ENCODE data around the gene PIP5K1C.
"Not testable (repeated sequence)": the region's sequence is repeated elsewhere in the genome, so short reads cannot be mapped to it uniquely, and the experiment has no call there.

DNA sequence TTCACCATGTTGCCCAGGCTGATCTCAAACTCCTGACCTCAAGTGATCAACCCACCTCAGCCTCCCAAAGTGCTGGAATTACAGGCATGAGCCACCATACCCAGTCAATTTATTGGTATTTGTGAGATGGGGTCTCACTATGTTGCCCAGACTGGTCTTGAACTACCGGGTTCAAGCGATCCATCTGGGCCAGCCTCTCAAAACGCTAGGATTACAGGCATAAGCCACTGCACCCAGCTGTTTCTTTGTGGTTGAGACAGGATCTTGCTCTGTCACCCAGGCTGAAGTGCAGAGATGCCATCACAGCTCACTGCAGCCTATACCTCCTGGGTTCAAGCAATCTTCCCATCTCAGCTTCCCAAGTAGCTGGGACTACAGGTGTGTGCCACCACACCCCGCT lies 118.5 kb downstream of the PIP5K1C start:
- TF ChIP-seq, protein P1, sequence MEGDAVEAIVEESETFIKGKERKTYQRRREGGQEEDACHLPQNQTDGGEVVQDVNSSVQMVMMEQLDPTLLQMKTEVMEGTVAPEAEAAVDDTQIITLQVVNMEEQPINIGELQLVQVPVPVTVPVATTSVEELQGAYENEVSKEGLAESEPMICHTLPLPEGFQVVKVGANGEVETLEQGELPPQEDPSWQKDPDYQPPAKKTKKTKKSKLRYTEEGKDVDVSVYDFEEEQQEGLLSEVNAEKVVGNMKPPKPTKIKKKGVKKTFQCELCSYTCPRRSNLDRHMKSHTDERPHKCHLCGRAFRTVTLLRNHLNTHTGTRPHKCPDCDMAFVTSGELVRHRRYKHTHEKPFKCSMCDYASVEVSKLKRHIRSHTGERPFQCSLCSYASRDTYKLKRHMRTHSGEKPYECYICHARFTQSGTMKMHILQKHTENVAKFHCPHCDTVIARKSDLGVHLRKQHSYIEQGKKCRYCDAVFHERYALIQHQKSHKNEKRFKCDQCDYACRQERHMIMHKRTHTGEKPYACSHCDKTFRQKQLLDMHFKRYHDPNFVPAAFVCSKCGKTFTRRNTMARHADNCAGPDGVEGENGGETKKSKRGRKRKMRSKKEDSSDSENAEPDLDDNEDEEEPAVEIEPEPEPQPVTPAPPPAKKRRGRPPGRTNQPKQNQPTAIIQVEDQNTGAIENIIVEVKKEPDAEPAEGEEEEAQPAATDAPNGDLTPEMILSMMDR (IDR thresholded peaks at IDR 0.05; ENCODE audit: insufficient read depth, low read length, poor library complexity, severe bottlenecking), result not testable (repeated sequence)
- TF ChIP-seq EZH2phosphoT487 (conservative IDR thresholded peaks at IDR 0.05; ENCODE audit: low read length), result not testable (repeated sequence)
